Myocyte (in vitro differentiated cells): ENCODE measurements around the gene SLC35F2. TPM values are rescaled to one million over a fixed set of nuclear protein-coding genes. Genes with fewer than 3 reads are reported as not detected.

Experiments used
- DNase-seq: peaks from one replicate; pipeline ENCODE4 v3.0.0-alpha.2; 2012; ENCODE audit warnings: low read depth
- total RNA-seq: library from RNA; depleted of rRNA; stranded (reverse); fragments of >200 nt; gene quantifications from 2 replicates; pipeline ENCODE4 v1.2.3, GENCODE V29; 2014

Gene SLC35F2
- total RNA-seq, 1 donor from 2014 or later: 0.29 TPM

GRCh38 chr11:107741044-107741823, 117.4 kb downstream of the SLC35F2 start:
- DNase-seq: no peak

Other genes starting within 250 kb of the SLC35F2 start
- 9.2 and 84.1 TPM in 2 replicates for gene SLN, start 146.7 kb downstream of the SLC35F2 start, total RNA-seq
- gene RAB39A, start 69.7 kb upstream of the SLC35F2 start, total RNA-seq: not detected in 2 replicates
- gene CUL5, start 150.1 kb upstream of the SLC35F2 start, total RNA-seq: 61.9 and 70.6 TPM in 2 replicates